OCI-M2 (cell line): ENCODE data around the gene RAB6A.
"Not testable (repeated sequence)": the region's sequence is repeated elsewhere in the genome, so short reads cannot be mapped to it uniquely, and the experiment has no call there.

Source experiments
- DNase-seq: peaks from one replicate; lab custom pipeline; 2025; ENCODE audit not compliant: unreplicated experiment; lab: John Stamatoyannopoulos, UW

Gene RAB6A

GRCh38 chr11:73766763-73767162 is 5.9 kb upstream of the RAB6A start:
- DNase-seq: no peak

GRCh38 chr11:73762732-73763131 is 1.9 kb upstream of the RAB6A start:
- no peak for DNase-seq

GRCh38 chr11:73761403-73761945 is 600 bp upstream of the RAB6A start:
- DNase-seq: no peak

- DNase-seq: no peak
Observed at GRCh38 chr11:73760135-73760678, 667 bp downstream of the RAB6A start.

GRCh38 chr11:73759610-73760134 is 1.2 kb downstream of the RAB6A start:
- no peak for DNase-seq

GRCh38 chr11:73758451-73758850 is 2.4 kb downstream of the RAB6A start:
- no peak for DNase-seq

- DNase-seq: no peak
Observed at GRCh38 chr11:73757598-73757997, 3.3 kb downstream of the RAB6A start.

GRCh38 chr11:73755670-73756069 is 5.2 kb downstream of the RAB6A start:
- DNase-seq: no peak

GRCh38 chr11:73753938-73754337 is 6.9 kb downstream of the RAB6A start:
- DNase-seq: no peak

GRCh38 chr11:73752903-73753302 is 8.0 kb downstream of the RAB6A start:
- no peak for DNase-seq

- no peak for DNase-seq
Observed at GRCh38 chr11:73752216-73752867, 8.5 kb downstream of the RAB6A start.

GRCh38 chr11:73750862-73751261 is 10.0 kb downstream of the RAB6A start:
- not testable (repeated sequence) for DNase-seq

- DNase-seq: no peak
Observed at GRCh38 chr11:73750228-73750627, 10.6 kb downstream of the RAB6A start.

GRCh38 chr11:73749118-73749517 is 11.8 kb downstream of the RAB6A start:
- DNase-seq: no peak

- no peak for DNase-seq
Observed at GRCh38 chr11:73748300-73748699, 12.6 kb downstream of the RAB6A start.

- no peak for DNase-seq
Observed at GRCh38 chr11:73747762-73748161, 13.1 kb downstream of the RAB6A start.

GRCh38 chr11:73746701-73747100 is 14.2 kb downstream of the RAB6A start:
- DNase-seq: no peak

- DNase-seq: no peak
Observed at GRCh38 chr11:73743045-73743444, 17.8 kb downstream of the RAB6A start.

- not testable (repeated sequence) for DNase-seq
Observed at GRCh38 chr11:73735959-73736358, 24.9 kb downstream of the RAB6A start.

- no peak for DNase-seq
Observed at GRCh38 chr11:73734993-73735392, 25.9 kb downstream of the RAB6A start.

GRCh38 chr11:73734011-73734410 is 26.9 kb downstream of the RAB6A start:
- not testable (repeated sequence) for DNase-seq

GRCh38 chr11:73732936-73733335 is 27.9 kb downstream of the RAB6A start:
- DNase-seq: not testable (repeated sequence)
